Mesothelial cell of epicardium (in vitro differentiated cells): ENCODE data around the gene DDIT3. TPM values are rescaled to one million over a fixed set of nuclear protein-coding genes. Genes with fewer than 3 reads are reported as not detected.

Experiments
- DNase-seq, 2 experiments: peaks; one replicate each; pipeline ENCODE4 v3.0.0; 2021; ENCODE audit warnings: low spot score in 2 of 2; ENCODE audit not compliant: unreplicated experiment in 2 of 2
- H3K27ac Mint-ChIP-seq: 2 replicates; pipeline ENCODE4 v1.8.0; 2021; ENCODE audit warnings: mixed read lengths
- H3K27me3 Mint-ChIP-seq: 2 replicates; pipeline ENCODE4 v1.8.0; 2021; ENCODE audit warnings: low read depth, mixed read lengths
- H3K36me3 Mint-ChIP-seq: 2 replicates; pipeline ENCODE4 v1.8.0; 2021; ENCODE audit warnings: mixed read lengths
- H3K4me1 Mint-ChIP-seq: 2 replicates; pipeline ENCODE4 v1.8.0; 2021; ENCODE audit warnings: mixed read lengths
- H3K4me3 Mint-ChIP-seq: 2 replicates; pipeline ENCODE4 v1.8.0; 2021; ENCODE audit warnings: mild to moderate bottlenecking, moderate library complexity, mixed read lengths
- H3K9me3 Mint-ChIP-seq: 2 replicates; pipeline ENCODE4 v1.8.0; 2021; ENCODE audit warnings: mixed read lengths
- CTCF ChIP-seq: fragments of 200-600 bp; sonication (generic); IDR thresholded peaks from one replicate; pipeline ENCODE4 v1.5.0; 2021; ENCODE audit warnings: antibody characterized with exemption; ENCODE audit not compliant: unreplicated experiment
- total RNA-seq: library from RNA; stranded (reverse); gene quantifications from 3 replicates; pipeline ENCODE4 v1.2.1, GENCODE V29; 2021

DDIT3 gene
- total RNA-seq, 1 donor from 2014 or later: 15.6 TPM

DNA sequence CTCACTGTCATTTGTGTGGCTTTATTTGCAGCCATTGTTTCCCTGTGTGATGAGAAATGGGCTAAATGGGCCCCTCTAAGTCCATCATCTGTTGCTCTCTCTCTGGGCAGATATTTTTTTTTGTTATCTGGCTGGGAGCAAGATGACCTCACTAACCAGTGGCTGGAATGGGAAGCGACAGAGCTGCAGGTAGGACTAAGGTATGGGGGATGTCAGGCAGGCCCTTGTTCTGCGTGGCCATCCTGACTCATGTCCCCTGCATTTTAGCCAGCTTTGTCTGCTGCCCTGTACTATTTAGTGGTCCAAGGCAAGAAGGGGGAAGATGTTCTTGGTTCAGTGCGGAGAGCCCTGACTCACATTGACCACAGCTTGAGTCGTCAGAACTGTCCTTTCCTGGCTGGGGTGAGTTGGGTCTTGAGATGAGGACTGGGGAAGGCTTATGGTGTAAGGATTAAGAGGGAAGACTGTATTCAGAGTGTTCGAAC is 31.1 kb downstream of the DDIT3 start:
- H3K36me3 Mint-ChIP-seq: peaks cover 16% of the 10 kb centered on the region
- H3K4me1 Mint-ChIP-seq: peaks cover 14% of the 10 kb centered on the region
- H3K27ac Mint-ChIP-seq: peak overlapping the region; percentile 95

DNA sequence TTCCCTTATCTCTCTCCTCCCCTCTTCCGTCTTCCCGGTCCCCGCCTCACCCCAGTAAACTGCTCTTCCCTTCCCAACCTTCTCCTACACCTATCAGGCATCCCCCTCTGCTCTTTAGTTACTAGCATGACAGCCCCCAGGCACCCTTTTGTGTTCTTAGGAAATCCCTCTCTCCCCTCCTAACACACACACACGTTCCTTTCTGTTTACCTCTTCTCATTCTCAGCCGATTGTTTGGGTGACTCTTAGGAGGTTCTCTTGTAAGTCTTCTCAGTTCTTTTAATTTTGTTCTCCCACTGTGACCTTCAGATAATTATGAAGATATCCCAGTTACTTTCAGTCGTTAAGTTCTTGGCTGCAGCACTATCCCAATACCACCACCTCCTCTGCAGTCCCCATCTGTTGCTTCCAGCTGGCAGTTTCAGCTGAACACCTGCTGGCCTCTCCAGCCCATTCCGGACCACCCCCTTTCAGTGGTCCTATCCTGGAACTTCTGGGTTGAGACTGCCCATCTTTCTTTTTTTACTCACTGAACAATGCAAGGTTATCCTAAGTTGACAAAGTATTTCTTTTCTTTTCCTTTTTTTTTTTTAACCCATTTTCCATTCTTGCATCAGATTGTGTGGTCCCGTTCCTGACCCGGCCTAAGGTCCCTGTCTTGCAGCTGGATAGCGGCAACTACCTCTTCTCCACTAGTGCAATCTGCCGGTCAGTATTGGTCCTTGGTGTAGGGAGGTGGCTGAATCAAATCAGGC is 31.7 kb downstream of the DDIT3 start:
- no peak for TF ChIP-seq CTCF
- peak overlapping the region; percentile 95 for H3K4me3 Mint-ChIP-seq
- DNase-seq: no peak
- H3K9me3 Mint-ChIP-seq: no peaks in the 10 kb centered on the region
- peaks cover 16% of the 10 kb centered on the region for H3K36me3 Mint-ChIP-seq
- peak overlapping the region; percentile 95 for H3K27ac Mint-ChIP-seq
- peaks cover 14% of the 10 kb centered on the region for H3K4me1 Mint-ChIP-seq
- no peaks in the 10 kb centered on the region for H3K27me3 Mint-ChIP-seq

More for the DNA sequence above, 31.1 kb downstream of the DDIT3 start:
- no peak for TF ChIP-seq CTCF
- peak overlapping the region; percentile 95 for H3K4me3 Mint-ChIP-seq
- no peaks in the 10 kb centered on the region for H3K27me3 Mint-ChIP-seq
- no peaks in the 10 kb centered on the region for H3K9me3 Mint-ChIP-seq
- DNase-seq: no peak

DNA sequence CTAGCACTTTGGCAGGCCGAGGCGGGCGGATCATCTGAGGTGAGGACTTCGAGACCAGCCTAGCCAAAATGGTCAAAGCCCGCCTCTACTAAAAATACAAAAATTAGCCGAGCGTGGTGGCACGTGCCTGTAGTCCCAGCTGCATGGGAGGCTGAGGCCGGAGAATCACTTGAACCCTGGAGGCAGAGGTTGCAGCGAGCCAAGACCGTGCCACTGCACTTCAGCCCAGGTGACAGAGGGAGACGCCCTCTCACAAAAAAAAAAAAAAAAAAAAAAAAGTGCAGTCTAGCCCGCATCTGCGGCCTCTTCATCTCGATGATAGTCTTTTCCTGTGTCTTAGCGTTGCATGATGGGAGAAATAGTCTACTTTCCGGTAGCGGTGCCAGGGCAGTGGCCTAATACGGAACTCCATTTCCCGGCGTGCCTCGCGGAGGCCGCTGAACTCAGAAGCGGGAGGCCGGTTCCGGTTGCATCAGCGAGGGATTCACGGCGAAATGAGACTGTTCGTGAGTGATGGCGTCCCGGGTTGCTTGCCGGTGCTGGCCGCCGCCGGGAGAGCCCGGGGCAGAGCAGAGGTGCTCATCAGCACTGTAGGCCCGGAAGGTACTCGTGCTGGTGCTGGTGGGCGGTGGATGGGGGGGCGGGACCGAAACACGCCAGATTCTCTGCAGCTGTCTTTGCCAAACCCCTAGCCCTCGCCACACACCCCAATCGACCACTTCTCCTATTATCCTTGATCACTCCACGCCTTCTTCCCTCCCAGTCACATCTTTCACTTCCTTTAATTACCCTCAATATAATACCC is 32.5 kb downstream of the DDIT3 start, which contains the start of gene MARS1:
Gene MARS1 (plus strand): TSS at position 472 of the 805 bp plus-strand sequence. CDS start 23 bp downstream, at position 495.
- Mint-ChIP-seq H3K27me3 (no peaks in the 10 kb centered on the region), H3K4me1 (peaks cover 21% of the 10 kb centered on the region), H3K27ac (peak within 1 kb of the TSS; percentile 95), H3K36me3 (peaks cover 13% of the 10 kb centered on the region), H3K9me3 (no peaks in the 10 kb centered on the region), H3K4me3 (peak within 1 kb of the TSS; percentile 95)
- TF ChIP-seq CTCF: no peak
- peak; percentile 73 to 82 for DNase-seq

GRCh38 chr12:57487055-57487596 is 33.2 kb downstream of the DDIT3 start:
- TF ChIP-seq CTCF: no peak
- Mint-ChIP-seq H3K9me3 (no peaks in the 10 kb centered on the region), H3K36me3 (peaks cover 10% of the 10 kb centered on the region), H3K27me3 (no peaks in the 10 kb centered on the region), H3K27ac (no peak overlapping the region), H3K4me1 (peaks cover 21% of the 10 kb centered on the region), H3K4me3 (peak overlapping the region; percentile 95)
- DNase-seq: no peak

- no peak for DNase-seq
- Mint-ChIP-seq H3K27ac (peak overlapping the region; percentile 62), H3K36me3 (peaks cover 3% of the 10 kb centered on the region), H3K9me3 (no peaks in the 10 kb centered on the region), H3K27me3 (peaks cover 9% of the 10 kb centered on the region), H3K4me3 (no peak overlapping the region), H3K4me1 (peaks cover 21% of the 10 kb centered on the region)
- TF ChIP-seq CTCF: no peak
Measured at GRCh38 chr12:57485695-57486094, 34.6 kb downstream of the DDIT3 start.
